Type B pancreatic cell (in vitro differentiated cells): ENCODE measurements around the gene OSBPL3. TPM values are rescaled to one million over a fixed set of nuclear protein-coding genes. Genes with fewer than 3 reads are reported as not detected.

Experiments used
- DNase-seq: peaks from one replicate; pipeline ENCODE4 v3.0.0; 2021; ENCODE audit warnings: mixed read lengths; ENCODE audit not compliant: unreplicated experiment; ENCODE audit errors: extremely low spot score
- H3K27ac Mint-ChIP-seq: 2 replicates; pipeline ENCODE4 v1.8.0; 2021; ENCODE audit warnings: mild to moderate bottlenecking, mixed read lengths
- H3K27me3 Mint-ChIP-seq: 2 replicates; pipeline ENCODE4 v1.8.0; 2021; ENCODE audit warnings: mixed read lengths
- H3K36me3 Mint-ChIP-seq: 2 replicates; pipeline ENCODE4 v1.8.0; 2021; ENCODE audit warnings: mixed read lengths
- H3K4me1 Mint-ChIP-seq: one replicate; pipeline ENCODE4 v1.8.0; 2021; ENCODE audit warnings: mixed read lengths; ENCODE audit not compliant: unreplicated experiment
- H3K4me3 Mint-ChIP-seq: 2 replicates; pipeline ENCODE4 v1.8.0; 2021; ENCODE audit warnings: mild to moderate bottlenecking, mixed read lengths
- H3K9me3 Mint-ChIP-seq: 2 replicates; pipeline ENCODE4 v1.8.0; 2021; ENCODE audit warnings: mixed read lengths
- total RNA-seq: library from RNA; stranded (reverse); gene quantifications from 2 replicates; pipeline ENCODE4 v1.2.1, GENCODE V29; 2021; ENCODE audit warnings: low replicate concordance
- TF ChIP-seq, protein P1 (sequence below): fragments of 200-600 bp; sonication (generic); conservative IDR thresholded peaks from 2 replicates; pipeline ENCODE4 v1.5.0; 2021; ENCODE audit warnings: antibody characterized with exemption, mild to moderate bottlenecking

OSBPL3 gene
- total RNA-seq, 1 donor from 2014 or later = 18.3 TPM

DNA sequence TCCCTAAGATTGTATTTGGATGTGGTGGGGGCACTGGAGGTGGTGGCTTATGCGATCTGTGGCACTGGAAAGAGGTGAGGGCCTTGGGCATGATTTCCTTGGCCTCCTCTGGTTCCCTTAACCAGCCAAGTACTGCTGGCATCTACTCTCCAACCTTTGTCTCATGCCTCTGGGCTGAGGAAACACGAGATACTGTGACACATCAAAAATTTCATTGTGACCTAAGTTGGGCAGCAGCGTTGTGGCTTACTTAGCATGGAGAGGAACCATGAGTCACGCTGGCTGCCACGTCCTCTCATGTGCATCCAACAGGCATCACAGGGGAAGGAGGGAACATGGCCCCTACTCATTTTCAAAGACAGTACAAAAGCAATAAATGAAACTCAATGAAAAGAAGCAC lies 193.0 kb downstream of the OSBPL3 start:
- Mint-ChIP-seq H3K27me3 (no peaks in the 10 kb centered on the region), H3K27ac (no peak overlapping the region), H3K36me3 (peaks cover 6% of the 10 kb centered on the region), H3K4me1 (no peaks in the 10 kb centered on the region), H3K9me3 (peaks cover 7% of the 10 kb centered on the region), H3K4me3 (no peak overlapping the region)
- no peak for DNase-seq
- TF ChIP-seq, protein P1, sequence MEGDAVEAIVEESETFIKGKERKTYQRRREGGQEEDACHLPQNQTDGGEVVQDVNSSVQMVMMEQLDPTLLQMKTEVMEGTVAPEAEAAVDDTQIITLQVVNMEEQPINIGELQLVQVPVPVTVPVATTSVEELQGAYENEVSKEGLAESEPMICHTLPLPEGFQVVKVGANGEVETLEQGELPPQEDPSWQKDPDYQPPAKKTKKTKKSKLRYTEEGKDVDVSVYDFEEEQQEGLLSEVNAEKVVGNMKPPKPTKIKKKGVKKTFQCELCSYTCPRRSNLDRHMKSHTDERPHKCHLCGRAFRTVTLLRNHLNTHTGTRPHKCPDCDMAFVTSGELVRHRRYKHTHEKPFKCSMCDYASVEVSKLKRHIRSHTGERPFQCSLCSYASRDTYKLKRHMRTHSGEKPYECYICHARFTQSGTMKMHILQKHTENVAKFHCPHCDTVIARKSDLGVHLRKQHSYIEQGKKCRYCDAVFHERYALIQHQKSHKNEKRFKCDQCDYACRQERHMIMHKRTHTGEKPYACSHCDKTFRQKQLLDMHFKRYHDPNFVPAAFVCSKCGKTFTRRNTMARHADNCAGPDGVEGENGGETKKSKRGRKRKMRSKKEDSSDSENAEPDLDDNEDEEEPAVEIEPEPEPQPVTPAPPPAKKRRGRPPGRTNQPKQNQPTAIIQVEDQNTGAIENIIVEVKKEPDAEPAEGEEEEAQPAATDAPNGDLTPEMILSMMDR = no peak

DNA sequence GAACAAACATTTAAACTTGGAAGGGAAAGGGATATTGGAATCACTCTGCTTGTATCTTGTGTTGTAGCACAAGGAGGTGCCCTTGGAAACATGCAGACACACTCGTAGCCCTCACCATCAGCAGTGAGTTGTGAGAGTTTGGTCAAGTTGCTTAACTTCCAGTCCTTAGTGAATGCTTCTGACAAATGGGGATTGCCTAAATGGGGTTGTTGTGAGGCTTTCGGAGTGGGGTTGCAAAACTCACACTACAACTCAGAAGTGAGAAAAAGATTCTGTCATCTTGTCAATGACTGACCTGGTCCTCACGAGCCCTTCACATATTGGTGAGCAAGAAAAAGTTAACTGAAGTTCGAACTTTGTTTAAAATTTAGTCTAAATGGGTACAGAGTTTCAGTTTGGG lies 193.7 kb downstream of the OSBPL3 start:
- Mint-ChIP-seq H3K27me3 (no peaks in the 10 kb centered on the region), H3K27ac (no peak overlapping the region), H3K4me1 (no peaks in the 10 kb centered on the region), H3K9me3 (peaks cover 7% of the 10 kb centered on the region), H3K4me3 (no peak overlapping the region), H3K36me3 (peaks cover 6% of the 10 kb centered on the region)
- TF ChIP-seq, protein P1 = no peak
- DNase-seq = no peak

DNA sequence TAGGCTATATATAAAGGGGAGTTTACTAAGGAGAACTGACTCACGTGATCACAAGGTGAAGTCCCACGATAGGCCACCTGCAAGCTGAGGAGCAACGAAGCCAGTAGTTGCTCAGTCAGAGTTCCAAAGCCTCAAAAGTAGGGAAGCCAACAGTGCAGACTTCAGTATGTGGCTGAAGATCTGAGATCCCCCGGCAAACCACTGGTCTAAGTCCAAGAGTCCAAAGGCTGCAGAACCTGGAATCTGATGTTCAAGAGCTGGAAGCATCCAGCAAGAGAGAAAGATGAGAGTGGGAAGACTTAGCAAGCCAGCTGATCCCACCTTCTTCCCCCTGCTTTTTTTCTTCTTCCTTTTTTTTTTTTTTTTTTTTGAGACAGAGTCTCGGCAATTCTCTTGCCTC lies 195.7 kb downstream of the OSBPL3 start:
- H3K9me3 Mint-ChIP-seq = peaks cover 7% of the 10 kb centered on the region
- H3K4me1 Mint-ChIP-seq = no peaks in the 10 kb centered on the region
- TF ChIP-seq, protein P1 = no peak
- no peak for DNase-seq
- no peak overlapping the region for H3K4me3 Mint-ChIP-seq
- H3K27me3 Mint-ChIP-seq = no peaks in the 10 kb centered on the region
- H3K36me3 Mint-ChIP-seq = peaks cover 6% of the 10 kb centered on the region
- no peak overlapping the region for H3K27ac Mint-ChIP-seq

DNA sequence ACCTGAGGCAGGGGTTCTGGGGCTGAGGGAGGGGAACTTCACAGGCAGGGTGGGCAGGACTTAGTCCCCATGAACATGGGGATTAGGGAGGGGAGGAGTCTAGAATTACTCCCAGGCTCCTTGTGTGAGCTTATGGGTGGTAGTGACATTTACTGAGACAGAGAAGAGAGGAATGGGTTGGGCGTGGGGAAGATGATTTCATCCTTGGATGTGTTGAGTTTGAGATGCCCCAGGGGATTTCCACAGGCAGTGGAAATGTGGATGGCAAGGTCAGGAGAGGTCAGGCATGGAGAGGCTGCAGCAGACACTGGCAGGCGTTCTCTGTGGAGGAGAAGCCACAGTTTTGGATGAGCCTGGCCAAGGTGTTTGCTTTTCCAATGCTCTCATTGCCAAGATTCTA lies 196.3 kb downstream of the OSBPL3 start:
- TF ChIP-seq, protein P1 = no peak
- DNase-seq = no peak
- Mint-ChIP-seq H3K27me3 (no peaks in the 10 kb centered on the region), H3K4me1 (no peaks in the 10 kb centered on the region), H3K4me3 (no peak overlapping the region), H3K36me3 (peaks cover 6% of the 10 kb centered on the region), H3K9me3 (peaks cover 7% of the 10 kb centered on the region), H3K27ac (no peak overlapping the region)

DNA sequence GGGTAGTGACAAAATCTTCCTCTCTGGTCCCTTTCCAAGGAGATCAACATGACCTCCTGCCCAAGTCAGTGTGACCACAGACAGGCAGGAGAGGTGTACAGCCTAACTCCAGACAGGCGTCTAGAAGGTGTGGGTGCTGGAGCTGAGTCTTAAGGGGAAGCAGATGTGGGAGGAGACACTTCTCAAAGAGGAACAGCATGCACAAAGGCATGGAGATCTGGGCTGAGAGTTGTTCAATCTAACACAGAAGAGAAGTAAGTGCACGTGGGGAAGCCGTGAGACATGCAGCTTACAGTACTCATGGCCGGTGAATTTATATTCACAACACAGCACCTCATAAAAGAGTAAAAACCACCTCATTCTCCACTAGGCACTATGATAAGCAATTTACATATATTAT lies 198.9 kb downstream of the OSBPL3 start:
- no peak overlapping the region for H3K4me3 Mint-ChIP-seq
- TF ChIP-seq, protein P1 = no peak
- H3K36me3 Mint-ChIP-seq = peaks cover 6% of the 10 kb centered on the region
- DNase-seq = no peak
- no peak overlapping the region for H3K27ac Mint-ChIP-seq
- H3K4me1 Mint-ChIP-seq = no peaks in the 10 kb centered on the region
- no peaks in the 10 kb centered on the region for H3K27me3 Mint-ChIP-seq
- peaks cover 7% of the 10 kb centered on the region for H3K9me3 Mint-ChIP-seq

DNA sequence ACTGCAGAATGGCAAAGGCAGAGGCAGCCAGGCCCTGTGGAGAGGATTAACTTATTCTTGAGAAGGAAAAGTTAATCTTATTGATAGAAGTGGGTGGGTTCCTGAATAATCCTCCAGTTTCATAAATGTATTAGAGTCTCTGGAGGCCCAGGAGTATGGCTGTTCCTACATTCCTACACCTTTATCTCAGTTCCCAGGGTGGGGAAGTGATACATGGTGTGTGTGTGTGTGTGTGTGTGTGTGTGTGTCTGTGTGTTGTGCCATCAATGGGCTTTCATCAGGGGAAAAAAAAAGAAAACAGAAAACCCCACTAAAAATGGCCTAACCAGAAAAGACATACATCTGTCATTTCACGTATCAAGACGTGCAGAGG lies 200.7 kb downstream of the OSBPL3 start:
- Mint-ChIP-seq H3K9me3 (peaks cover 7% of the 10 kb centered on the region), H3K36me3 (peaks cover 6% of the 10 kb centered on the region), H3K4me3 (no peak overlapping the region), H3K27ac (no peak overlapping the region), H3K4me1 (peaks cover 5% of the 10 kb centered on the region), H3K27me3 (no peaks in the 10 kb centered on the region)
- TF ChIP-seq, protein P1 = no peak
- no peak for DNase-seq
